HL-60 (cell line): ENCODE data around the gene SERTAD3.

Experiments used
- DNase-seq, 2 experiments: peaks; one replicate each; pipeline ENCODE4 v3.0.0-alpha.2; 2010 to 2020; ENCODE audit warnings: low read depth in 1 of 2, low spot score in 1 of 2
- H3K27ac ChIP-seq: fragments of 250-450 bp; sonication (Bioruptor Pico); replicated peaks from 2 replicates; pipeline ENCODE4 v1.5.1; 2020; ENCODE audit warnings: mild to moderate bottlenecking, moderate library complexity
- H3K27me3 ChIP-seq: fragments of 250-450 bp; sonication (Bioruptor Pico); 2 replicates; pipeline ENCODE4 v1.5.1; 2021; ENCODE audit warnings: mild to moderate bottlenecking, moderate library complexity; ENCODE audit not compliant: insufficient read depth, poor library complexity, severe bottlenecking
- H3K4me3 ChIP-seq: replicated peaks from 2 replicates; pipeline ENCODE4 v1.5.1; 2011; ENCODE audit warnings: mild to moderate bottlenecking, control low read depth, low read length; ENCODE audit not compliant: insufficient read depth
- GABPA ChIP-seq: IDR thresholded peaks from 2 replicates; pipeline ENCODE4 v1.6.1; 2012; ENCODE audit warnings: low read depth
- POLR2AphosphoS5 ChIP-seq: IDR thresholded peaks from 2 replicates; pipeline ENCODE4 v1.6.1; 2012; ENCODE audit warnings: low read depth
- SPI1 ChIP-seq: IDR thresholded peaks from 2 replicates; pipeline ENCODE4 v1.6.1; 2012; ENCODE audit warnings: low read depth, mild to moderate bottlenecking, borderline replicate concordance
- TF ChIP-seq, protein P1 (sequence below): IDR thresholded peaks from 2 replicates; pipeline ENCODE4 v1.6.1; 2012; ENCODE audit warnings: low read depth; ENCODE audit not compliant: insufficient replicate concordance
- TF ChIP-seq, protein P2 (sequence below): IDR thresholded peaks from one replicate; pipeline ENCODE4 v1.5.1; 2011; ENCODE audit warnings: low read length, control low read depth, inconsistent platforms; ENCODE audit not compliant: insufficient read depth

SERTAD3 gene

DNA sequence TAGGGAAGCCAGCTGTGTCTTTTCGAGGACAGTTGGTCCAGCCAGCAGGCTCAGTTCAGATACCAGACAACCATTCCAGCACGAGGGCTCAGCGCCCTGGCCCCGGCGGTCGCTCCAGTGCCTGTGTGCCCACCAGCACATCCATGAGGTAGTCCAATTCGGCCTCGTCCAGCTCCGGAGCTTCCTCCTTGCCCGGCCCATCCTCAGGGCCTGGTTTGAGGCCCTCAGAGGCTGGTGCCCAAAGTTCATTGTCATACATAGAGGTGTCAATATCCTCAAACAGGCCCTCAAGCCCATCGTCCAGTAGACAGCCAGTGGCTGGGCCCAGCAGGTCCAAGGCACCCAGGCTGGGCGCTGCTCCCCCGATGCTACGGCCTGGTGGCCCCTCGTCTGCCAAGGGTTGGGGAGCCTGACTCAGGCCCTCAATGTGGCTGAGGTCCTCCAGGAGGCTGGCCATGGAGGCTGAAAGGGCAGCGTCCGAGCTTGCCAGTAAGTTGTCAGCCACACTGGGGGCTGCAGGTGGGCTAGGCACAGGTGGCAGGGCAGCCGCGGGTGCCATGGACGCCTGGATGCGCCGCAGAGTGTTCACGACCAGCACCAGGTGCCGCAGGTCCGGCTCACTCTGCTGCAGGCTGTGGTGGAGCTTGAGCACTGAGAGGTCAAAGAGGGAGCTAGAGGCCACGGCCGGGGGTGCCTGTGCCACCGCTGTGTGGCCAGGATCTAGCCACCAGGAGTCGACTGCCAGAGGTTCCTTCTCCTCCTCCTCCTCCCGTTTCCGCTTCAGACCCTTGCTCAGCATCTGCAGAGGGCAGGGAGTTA lies 21.2 kb downstream of the SERTAD3 start:
- no peak overlapping the region for H3K27ac ChIP-seq

DNA sequence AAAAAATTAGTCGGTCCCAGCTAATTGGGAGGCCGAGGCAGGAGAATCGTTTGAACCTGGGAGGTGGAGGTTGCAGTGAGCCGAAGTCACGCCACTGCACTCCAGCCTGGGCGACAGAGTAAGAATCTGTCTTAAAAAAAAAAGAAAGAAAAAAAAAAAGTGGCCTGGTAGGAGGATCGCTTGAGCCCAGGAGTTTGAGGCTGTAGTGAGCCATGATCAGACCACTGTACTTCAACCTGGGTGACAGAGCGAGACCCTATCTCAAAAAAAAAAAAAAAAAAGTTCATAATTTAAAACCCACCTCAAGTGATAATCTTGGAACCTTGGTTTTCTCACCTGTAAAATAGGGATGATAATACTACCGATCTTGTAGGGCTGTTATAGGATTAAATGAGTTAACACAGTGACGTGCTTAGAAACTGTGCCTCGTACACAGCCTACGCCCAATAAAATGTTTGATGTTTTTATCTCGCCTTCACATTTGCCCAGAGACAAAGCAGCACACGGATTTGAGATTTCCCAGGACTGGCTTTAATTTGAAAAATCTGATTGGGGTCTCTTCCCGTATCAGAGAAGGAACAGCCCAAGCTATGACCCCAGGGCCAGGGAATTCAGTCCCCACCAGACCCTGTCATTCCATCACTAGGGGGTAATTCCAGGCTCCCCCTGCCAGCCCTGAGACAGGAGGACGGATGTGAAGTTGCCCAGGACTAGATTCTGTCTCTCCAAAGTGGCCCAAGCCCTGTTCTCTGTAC lies 22.0 kb downstream of the SERTAD3 start:
- Histone ChIP-seq H3K27me3 (no peaks in the 10 kb centered on the region), H3K4me3 (no peak overlapping the region), H3K27ac (no peak overlapping the region)
- DNase-seq: no peak
- TF ChIP-seq GABPA (no peak), SPI1 (no peak), POLR2AphosphoS5 (no peak)
- TF ChIP-seq, protein P1, sequence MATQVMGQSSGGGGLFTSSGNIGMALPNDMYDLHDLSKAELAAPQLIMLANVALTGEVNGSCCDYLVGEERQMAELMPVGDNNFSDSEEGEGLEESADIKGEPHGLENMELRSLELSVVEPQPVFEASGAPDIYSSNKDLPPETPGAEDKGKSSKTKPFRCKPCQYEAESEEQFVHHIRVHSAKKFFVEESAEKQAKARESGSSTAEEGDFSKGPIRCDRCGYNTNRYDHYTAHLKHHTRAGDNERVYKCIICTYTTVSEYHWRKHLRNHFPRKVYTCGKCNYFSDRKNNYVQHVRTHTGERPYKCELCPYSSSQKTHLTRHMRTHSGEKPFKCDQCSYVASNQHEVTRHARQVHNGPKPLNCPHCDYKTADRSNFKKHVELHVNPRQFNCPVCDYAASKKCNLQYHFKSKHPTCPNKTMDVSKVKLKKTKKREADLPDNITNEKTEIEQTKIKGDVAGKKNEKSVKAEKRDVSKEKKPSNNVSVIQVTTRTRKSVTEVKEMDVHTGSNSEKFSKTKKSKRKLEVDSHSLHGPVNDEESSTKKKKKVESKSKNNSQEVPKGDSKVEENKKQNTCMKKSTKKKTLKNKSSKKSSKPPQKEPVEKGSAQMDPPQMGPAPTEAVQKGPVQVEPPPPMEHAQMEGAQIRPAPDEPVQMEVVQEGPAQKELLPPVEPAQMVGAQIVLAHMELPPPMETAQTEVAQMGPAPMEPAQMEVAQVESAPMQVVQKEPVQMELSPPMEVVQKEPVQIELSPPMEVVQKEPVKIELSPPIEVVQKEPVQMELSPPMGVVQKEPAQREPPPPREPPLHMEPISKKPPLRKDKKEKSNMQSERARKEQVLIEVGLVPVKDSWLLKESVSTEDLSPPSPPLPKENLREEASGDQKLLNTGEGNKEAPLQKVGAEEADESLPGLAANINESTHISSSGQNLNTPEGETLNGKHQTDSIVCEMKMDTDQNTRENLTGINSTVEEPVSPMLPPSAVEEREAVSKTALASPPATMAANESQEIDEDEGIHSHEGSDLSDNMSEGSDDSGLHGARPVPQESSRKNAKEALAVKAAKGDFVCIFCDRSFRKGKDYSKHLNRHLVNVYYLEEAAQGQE: no peak
- TF ChIP-seq, protein P2, sequence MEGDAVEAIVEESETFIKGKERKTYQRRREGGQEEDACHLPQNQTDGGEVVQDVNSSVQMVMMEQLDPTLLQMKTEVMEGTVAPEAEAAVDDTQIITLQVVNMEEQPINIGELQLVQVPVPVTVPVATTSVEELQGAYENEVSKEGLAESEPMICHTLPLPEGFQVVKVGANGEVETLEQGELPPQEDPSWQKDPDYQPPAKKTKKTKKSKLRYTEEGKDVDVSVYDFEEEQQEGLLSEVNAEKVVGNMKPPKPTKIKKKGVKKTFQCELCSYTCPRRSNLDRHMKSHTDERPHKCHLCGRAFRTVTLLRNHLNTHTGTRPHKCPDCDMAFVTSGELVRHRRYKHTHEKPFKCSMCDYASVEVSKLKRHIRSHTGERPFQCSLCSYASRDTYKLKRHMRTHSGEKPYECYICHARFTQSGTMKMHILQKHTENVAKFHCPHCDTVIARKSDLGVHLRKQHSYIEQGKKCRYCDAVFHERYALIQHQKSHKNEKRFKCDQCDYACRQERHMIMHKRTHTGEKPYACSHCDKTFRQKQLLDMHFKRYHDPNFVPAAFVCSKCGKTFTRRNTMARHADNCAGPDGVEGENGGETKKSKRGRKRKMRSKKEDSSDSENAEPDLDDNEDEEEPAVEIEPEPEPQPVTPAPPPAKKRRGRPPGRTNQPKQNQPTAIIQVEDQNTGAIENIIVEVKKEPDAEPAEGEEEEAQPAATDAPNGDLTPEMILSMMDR: no peak

More for the DNA sequence above, 21.2 kb downstream of the SERTAD3 start:
- DNase-seq: no peak
- H3K4me3 ChIP-seq: no peak overlapping the region
- H3K27me3 ChIP-seq: no peaks in the 10 kb centered on the region
- TF ChIP-seq GABPA (no peak), POLR2AphosphoS5 (no peak), SPI1 (no peak)
- TF ChIP-seq, protein P2: no peak
- TF ChIP-seq, protein P1: no peak

DNA sequence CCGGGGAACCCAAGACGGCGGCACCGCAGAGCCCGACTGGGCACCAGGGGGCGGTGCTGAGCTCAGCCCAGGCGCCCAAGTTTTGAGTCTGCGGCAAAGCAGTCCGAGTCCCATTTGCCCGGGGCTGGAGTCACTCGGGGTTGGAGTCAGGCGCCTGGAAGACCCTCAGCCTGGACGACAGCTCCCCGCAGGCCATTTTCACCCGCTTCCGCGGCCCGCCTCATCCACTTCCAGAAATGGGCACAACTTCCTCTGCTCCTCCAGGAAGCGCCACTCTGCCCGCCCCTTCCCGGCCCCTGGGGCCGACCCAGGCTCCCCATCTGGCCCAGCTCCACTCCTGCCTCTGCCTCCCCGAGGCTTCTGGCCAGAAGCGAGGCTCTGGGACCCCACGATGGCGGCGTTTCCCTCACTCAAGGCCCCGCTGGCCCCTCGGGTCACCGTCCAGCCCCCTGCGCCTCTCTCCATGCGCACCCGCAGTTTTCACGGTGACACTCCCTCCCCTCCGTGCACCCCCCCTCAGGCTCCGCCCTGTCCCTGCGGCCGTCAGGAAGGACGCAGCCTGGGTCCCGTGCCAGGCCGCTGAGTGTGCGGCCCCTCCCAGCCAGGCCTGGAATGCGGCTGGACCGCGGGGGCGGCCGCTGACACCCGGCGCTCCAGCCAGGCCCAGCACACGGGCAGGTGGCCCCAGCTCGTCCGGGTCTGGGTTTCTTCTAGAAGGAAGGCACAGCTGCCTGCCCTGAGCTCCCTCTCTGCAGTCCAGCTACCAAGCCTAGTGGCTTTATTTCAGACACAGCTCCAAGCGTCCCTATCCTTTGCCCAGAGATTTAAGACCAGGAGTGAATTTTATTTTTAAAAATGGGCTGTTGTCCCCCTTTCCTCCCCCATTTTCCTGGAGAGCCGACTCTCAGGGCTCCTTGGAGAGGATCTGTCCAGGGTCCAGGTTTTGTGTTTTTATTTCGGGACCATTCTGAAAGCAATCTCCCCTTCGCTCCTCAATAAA lies 23.1 kb downstream of the SERTAD3 start:
- peak in 1 of 2 experiments; percentile 83 for DNase-seq
- Histone ChIP-seq H3K27ac (peak overlapping the region; percentile 84), H3K4me3 (peak overlapping the region; percentile 71), H3K27me3 (no peaks in the 10 kb centered on the region)
- TF ChIP-seq SPI1 (no peak), GABPA (no peak), POLR2AphosphoS5 (peak; percentile 73)
- TF ChIP-seq, protein P1: peak; percentile 13
- TF ChIP-seq, protein P2: peak; percentile 73
